Stimulated activated CD8-positive, alpha-beta memory T cell treated with anti-CD3 and anti-CD28 coated beads, Interleukin-15, amount 100 ng/mL, for 4 hours (primary cell): Measurements from ENCODE around the gene HELZ2.
A peak's percentile ranks its signal among the peaks of the same experiment; 100 is the strongest.
"Not testable (repeated sequence)": the region's sequence is repeated elsewhere in the genome, so short reads cannot be mapped to it uniquely, and the experiment has no call there.

Source experiments
- DNase-seq, 2 donors: peaks; one replicate each; pipeline ENCODE4 v3.0.0-alpha.2; 2020; ENCODE audit warnings: low read depth in 2 of 2

Gene HELZ2, protein sequence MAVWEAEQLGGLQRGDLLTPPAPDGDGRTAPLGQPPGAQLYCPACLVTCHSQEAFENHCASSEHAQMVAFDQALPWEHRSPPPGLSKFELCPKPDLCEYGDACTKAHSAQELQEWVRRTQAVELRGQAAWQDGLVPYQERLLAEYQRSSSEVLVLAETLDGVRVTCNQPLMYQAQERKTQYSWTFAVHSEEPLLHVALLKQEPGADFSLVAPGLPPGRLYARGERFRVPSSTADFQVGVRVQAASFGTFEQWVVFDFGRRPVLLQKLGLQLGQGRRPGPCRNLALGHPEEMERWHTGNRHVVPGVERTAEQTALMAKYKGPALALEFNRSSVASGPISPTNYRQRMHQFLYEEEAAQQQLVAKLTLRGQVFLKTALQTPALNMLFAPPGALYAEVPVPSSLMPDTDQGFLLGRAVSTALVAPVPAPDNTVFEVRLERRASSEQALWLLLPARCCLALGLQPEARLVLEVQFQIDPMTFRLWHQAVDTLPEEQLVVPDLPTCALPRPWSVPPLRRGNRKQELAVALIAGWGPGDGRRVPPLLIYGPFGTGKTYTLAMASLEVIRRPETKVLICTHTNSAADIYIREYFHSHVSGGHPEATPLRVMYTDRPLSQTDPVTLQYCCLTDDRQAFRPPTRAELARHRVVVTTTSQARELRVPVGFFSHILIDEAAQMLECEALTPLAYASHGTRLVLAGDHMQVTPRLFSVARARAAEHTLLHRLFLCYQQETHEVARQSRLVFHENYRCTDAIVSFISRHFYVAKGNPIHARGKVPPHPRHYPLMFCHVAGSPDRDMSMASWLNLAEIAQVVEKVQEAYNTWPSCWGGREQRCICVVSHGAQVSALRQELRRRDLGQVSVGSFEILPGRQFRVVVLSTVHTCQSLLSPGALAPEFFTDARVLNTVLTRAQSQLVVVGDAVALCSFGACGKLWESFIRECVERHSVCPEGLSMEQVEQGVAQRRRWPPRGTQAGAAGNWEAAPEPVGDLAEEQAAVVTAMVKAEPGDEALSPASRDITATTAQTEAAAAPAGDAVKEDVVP (N-terminal part only)

GRCh38 chr20:63574156-63574828 lies at the start of gene HELZ2:
TSS of gene HELZ2 (minus strand) at chr20:63574239. CDS start at chr20:63572385, 1,854 bp downstream.
- DNase-seq, result peak in 1 of 2 donors; percentile 46

DNA sequence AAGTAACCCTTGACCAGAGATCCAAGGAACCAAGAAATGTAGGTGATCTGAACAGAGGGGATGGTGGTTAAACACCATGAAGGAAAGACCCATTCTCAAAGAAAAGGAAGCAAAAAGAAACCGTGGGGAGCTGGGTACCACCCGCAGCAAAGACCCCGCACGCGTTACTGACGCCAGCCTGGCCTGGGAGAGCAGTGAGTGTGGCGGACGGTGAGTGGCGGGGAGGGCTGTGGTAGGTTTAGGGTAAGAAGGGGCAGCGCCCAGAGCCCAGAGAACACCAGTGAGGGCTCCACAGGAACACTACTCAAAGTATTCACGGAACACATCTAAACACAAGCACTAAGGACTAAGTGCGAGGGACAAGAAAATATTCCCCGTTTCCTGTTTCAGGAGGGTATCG lies 48.7 kb upstream of the HELZ2 start:
- no peak for DNase-seq

DNA sequence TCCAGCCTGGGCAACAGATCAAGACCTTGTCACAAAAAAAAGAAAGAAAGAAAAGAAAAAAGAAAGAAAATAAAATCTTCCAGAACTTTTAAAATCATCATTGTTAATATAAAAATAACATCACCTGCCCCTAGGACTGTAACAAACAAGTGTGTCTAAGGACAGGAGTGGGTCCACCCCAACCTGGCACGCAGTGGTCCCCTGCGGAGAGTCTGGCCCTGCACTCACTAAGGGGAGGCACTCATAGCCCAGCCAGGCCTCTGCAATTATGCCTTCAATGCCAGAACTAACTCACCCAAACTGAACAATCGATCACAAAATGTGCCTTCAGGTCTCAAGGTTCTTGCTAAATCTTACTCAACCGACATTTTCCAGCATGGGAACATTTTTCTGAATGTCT lies 48.1 kb upstream of the HELZ2 start:
- DNase-seq, result no peak

DNA sequence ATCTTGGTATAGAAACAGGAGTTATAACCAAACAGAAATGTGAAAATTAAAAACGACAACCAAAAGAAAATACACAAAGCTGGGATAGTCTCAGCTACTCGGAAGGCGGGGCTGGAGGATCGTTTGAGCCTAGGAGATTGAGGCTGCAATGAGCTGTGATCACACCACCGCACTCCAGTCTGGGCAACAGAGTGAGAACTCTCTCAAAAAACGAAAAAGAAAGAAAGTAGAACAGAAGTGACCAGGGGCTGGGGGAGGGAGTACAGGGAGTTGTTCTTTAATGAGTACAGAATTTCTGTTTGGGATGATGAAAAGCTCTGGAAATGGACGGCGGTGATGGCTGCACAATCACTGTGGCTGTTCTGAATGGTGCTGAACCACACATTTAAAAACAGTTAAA lies 47.0 kb upstream of the HELZ2 start:
- no peak for DNase-seq

GRCh38 chr20:63619505-63619904 lies 45.5 kb upstream of the HELZ2 start:
- DNase-seq, result no peak

DNA sequence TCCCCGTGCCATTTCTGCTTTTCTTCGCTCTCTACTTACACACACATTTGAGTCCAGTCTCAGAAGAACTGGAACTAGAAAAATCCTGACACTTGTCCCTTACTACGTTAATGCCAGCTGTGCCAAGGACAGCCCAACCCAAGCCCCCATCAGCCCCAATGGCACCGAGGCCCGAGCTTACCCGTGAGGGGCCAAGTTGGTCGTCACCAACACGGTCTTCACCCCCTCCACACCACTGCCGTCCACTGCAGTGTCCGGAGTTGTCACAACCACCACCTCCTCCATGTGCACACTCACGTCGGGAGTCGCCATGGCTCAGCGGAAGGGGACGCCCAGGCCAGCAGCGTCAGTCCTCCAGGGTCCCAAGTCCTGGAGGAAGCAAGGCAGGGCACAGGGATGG lies 45.0 kb upstream of the HELZ2 start:
- DNase-seq, result no peak

DNA sequence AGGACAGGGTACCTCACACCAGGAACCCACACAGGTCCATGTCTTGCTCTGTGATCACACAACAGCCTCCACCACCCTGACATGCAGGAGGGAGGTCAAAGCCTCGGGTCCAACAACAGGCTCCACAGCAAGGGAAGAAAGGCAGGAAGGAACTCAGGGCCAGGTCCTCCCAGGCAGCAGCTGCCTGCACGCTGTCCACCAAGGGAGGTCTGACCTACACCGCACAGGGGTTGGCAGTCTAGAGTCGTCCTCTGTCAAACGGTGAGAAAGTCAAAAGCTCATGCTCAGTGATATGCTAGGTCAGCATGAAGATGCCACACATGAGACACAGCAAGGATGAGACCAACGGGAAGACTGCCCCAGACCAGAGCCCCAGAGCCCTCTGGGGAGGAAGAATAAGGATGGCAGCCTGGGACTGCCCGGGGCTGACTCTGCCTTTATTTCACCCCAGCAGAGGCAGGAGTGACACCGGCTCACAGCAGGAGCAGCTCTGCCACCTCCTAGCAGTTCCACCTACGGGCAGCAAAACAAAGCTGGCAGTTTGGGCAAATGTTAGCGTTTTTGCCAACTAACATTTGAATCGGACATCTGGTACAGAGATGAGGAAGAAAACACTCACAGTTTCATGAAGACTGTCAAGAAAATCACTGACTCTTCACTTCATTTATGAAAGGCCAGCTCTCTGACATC lies 44.4 kb upstream of the HELZ2 start:
- DNase-seq, result no peak

DNA sequence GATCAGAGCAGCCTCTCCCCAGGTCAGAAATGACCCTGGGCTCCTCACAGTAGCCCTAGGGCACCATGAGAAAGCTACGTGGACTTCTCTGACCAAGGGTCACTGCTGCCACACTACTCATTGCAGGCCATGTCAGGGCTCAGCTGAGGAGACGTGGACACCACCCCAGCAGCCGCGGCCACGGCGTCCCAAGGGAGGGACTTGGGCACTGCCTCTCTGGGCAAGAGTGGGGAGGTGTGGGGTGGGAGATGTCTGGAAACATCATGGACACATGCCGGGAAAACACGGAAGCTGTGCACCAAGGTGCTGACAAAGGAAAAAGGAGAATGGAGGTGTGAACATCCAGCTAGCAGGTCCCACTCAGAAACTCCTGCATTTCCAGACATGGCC lies 43.8 kb upstream of the HELZ2 start:
- no peak for DNase-seq

- no peak for DNase-seq
These were observed 43.2 kb upstream of the HELZ2 start for GRCh38 chr20:63617092-63617875.

- DNase-seq, result not testable (repeated sequence)
These were observed 40.0 kb upstream of the HELZ2 start for GRCh38 chr20:63613863-63614594.

- no peak for DNase-seq
These were observed 38.4 kb upstream of the HELZ2 start for GRCh38 chr20:63612276-63612931.

- DNase-seq, result no peak
These were observed 37.6 kb upstream of the HELZ2 start for GRCh38 chr20:63611646-63612045.

- no peak for DNase-seq
These were observed 36.8 kb upstream of the HELZ2 start for GRCh38 chr20:63610581-63611435.

- DNase-seq, result no peak
These were observed 32.6 kb upstream of the HELZ2 start for GRCh38 chr20:63606686-63607085.

DNA sequence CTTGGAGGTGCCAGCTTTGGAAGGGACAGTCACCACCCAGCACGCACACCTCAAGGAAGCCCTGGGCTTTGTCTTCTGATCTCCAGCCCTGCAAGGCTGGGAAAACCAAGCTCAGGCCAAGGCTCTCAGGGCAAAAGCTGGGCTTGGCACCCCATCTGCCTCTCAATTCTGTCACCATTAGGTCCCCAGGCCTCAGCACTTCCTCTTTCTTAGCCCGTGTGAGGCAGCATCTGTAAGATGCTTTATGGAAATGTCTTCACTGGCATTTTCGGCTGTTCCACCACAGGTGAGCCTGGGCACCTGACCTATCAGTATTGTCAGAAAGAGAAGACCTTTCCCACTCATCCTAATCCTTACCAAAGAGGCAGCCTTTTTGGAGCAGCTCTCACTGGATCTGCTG lies 28.3 kb upstream of the HELZ2 start:
- no peak for DNase-seq

GRCh38 chr20:63601679-63602078 lies 27.6 kb upstream of the HELZ2 start:
- not testable (repeated sequence) for DNase-seq

DNA sequence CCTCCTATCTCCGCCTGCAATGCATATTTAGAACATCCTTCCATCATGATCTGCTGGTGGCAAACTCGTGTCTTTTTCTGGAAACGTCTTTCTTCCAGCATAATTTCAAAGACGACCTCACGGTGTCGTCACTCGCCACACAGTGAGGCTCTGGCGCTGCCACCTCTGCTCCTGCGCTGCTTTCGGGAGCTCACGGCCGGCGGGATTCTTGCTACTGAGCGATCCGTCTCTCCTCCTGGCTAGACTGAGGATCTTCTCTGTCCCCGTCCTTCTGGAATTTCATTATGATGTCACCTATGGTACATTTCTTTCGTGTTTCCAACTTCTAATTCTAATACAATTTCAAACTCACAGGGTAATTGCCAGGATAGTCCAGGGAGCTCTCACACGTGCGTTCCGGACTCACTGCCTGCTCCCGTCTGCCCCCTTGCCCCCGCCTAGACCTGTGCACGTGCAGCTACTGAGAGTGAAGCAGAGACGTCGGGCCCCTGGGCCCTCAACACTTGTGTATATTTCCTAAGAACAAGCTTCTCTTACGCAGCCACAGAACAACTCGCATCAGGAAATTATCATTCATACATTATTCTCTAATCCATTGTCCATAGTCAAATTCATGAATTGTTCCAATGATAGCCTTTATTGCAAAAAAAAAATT lies 25.5 kb upstream of the HELZ2 start:
- DNase-seq, result no peak
